Mammary epithelial cell (primary cell): ENCODE data around the gene IFITM5.

Source experiments
- CTCF ChIP-seq, 2 donors: IDR thresholded peaks in 1 of 2; conservative IDR thresholded peaks in 1 of 2; 2 replicates each; pipeline ENCODE4 v1.5.1; 2011 to 2012; ENCODE audit warnings: inconsistent platforms in 2 of 2, low read length in 2 of 2, mild to moderate bottlenecking in 2 of 2, control low read depth in 1 of 2, low read depth in 1 of 2; ENCODE audit not compliant: insufficient read depth in 1 of 2; ENCODE audit errors: extremely low read depth in 1 of 2
- EZH2 ChIP-seq: IDR thresholded peaks from 2 replicates; pipeline ENCODE4 v1.6.1; 2012; ENCODE audit warnings: low read length, inconsistent platforms, borderline replicate concordance

GRCh38 chr11:304061-304506 is 4.8 kb upstream of the IFITM5 start:
- no peak for TF ChIP-seq CTCF (conservative IDR thresholded peaks at IDR 0.05 in 1 of 2, IDR thresholded peaks at IDR 0.05 in 1 of 2; ENCODE audit: extremely low read depth in 1 of 2, insufficient read depth in 1 of 2, low read depth in 1 of 2, low read length in 2 of 2)
- no peak for TF ChIP-seq EZH2
